ENCODE measurements around the gene GAK. TPM values are rescaled to one million over a fixed set of nuclear protein-coding genes. Genes with fewer than 3 reads are reported as not detected.

The GAK gene
- total and polyA plus RNA-seq, 2 of the 13 experiments (the other 11 are each of a cell fraction or from before 2014, with no cell fraction given), result 17.5 to 44.3 TPM

DNA sequence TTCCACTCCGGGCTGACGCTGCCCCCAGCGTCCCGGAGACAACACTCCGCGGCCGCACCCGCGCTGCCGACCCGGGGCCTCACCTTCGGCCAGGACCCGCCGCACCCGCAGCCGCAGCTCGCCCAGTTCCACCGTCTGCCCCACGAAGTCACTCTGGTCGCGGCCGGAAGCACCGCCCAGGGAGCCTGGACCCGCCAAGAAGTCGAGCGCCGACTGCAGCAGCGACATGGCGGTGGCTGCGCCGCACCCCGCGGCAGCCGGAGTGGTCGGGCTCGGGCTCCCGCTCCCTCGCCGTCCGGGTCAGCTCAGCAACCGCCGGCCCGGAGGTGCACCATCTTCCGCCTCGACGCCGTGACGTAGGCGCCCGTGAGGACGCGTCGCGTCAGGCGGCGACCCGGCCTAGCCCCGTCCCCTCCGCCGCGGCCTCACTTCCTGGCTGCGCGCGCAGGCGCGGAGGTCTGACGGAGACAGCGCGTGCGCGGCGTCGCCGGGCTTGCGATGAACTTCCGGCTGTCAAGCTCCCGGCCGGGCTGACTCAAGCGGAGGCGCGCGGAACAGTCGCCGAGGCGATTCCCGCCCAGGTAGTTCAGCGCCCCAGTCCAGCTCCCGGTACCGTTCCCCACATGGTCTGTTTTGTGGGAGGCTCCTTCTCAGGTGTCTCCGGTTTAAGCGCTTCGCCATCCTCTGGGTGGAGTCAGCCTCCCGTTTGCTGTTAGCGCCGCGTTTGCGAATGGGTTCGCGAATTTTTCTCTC is at the start of gene GAK, which contains the start of gene TMEM175 (continued):
- TF ChIP-seq ZBTB37 (CRISPR knock-in tag; IDR thresholded peaks at IDR 0.05), result no peak
- TF ChIP-seq, protein P1, sequence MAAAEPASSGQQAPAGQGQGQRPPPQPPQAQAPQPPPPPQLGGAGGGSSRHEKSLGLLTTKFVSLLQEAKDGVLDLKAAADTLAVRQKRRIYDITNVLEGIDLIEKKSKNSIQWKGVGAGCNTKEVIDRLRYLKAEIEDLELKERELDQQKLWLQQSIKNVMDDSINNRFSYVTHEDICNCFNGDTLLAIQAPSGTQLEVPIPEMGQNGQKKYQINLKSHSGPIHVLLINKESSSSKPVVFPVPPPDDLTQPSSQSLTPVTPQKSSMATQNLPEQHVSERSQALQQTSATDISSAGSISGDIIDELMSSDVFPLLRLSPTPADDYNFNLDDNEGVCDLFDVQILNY (CRISPR knock-in tag; conservative IDR thresholded peaks at IDR 0.05), result peak; percentile 34
- 0 out of 2 replicates have a peak, but pooled peaks have one; percentile 34 for TF ChIP-seq ZNF546 (CRISPR knock-in tag; conservative IDR thresholded peaks at IDR 0.05)
- TF ChIP-seq, protein P2, sequence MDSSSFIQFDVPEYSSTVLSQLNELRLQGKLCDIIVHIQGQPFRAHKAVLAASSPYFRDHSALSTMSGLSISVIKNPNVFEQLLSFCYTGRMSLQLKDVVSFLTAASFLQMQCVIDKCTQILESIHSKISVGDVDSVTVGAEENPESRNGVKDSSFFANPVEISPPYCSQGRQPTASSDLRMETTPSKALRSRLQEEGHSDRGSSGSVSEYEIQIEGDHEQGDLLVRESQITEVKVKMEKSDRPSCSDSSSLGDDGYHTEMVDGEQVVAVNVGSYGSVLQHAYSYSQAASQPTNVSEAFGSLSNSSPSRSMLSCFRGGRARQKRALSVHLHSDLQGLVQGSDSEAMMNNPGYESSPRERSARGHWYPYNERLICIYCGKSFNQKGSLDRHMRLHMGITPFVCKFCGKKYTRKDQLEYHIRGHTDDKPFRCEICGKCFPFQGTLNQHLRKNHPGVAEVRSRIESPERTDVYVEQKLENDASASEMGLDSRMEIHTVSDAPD (CRISPR knock-in tag; IDR thresholded peaks at IDR 0.05), result peak; percentile 81; the same call in 1 of the 2 replicates
- no peak for TF ChIP-seq SP1 (IDR thresholded peaks at IDR 0.05)
- no peak for TF ChIP-seq SP1 (CRISPR knock-in tag; IDR thresholded peaks at IDR 0.05)
- 0 out of 2 replicates have a peak, but pooled peaks have one; percentile 75 for TF ChIP-seq ZNF879 (CRISPR knock-in tag; IDR thresholded peaks at IDR 0.05)
- peak; percentile 71 for TF ChIP-seq ZNF280B (CRISPR knock-in tag; IDR thresholded peaks at IDR 0.05; ENCODE audit: borderline replicate concordance)
- TF ChIP-seq CHD2 (IDR thresholded peaks at IDR 0.05; ENCODE audit: low read depth, low read length), result no peak
- TF ChIP-seq, protein P3, sequence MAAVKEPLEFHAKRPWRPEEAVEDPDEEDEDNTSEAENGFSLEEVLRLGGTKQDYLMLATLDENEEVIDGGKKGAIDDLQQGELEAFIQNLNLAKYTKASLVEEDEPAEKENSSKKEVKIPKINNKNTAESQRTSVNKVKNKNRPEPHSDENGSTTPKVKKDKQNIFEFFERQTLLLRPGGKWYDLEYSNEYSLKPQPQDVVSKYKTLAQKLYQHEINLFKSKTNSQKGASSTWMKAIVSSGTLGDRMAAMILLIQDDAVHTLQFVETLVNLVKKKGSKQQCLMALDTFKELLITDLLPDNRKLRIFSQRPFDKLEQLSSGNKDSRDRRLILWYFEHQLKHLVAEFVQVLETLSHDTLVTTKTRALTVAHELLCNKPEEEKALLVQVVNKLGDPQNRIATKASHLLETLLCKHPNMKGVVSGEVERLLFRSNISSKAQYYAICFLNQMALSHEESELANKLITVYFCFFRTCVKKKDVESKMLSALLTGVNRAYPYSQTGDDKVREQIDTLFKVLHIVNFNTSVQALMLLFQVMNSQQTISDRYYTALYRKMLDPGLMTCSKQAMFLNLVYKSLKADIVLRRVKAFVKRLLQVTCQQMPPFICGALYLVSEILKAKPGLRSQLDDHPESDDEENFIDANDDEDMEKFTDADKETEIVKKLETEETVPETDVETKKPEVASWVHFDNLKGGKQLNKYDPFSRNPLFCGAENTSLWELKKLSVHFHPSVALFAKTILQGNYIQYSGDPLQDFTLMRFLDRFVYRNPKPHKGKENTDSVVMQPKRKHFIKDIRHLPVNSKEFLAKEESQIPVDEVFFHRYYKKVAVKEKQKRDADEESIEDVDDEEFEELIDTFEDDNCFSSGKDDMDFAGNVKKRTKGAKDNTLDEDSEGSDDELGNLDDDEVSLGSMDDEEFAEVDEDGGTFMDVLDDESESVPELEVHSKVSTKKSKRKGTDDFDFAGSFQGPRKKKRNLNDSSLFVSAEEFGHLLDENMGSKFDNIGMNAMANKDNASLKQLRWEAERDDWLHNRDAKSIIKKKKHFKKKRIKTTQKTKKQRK (IDR thresholded peaks at IDR 0.05; ENCODE audit: low read length), result no peak
- no peak for TF ChIP-seq JARID2 (CRISPR knock-in tag; IDR thresholded peaks at IDR 0.05; ENCODE audit: insufficient replicate concordance)
- no peak; the same call in 1 of the 2 replicates for TF ChIP-seq NAIF1 (CRISPR knock-in tag; IDR thresholded peaks at IDR 0.05; ENCODE audit: borderline replicate concordance)
- TF ChIP-seq HOMEZ (CRISPR knock-in tag; IDR thresholded peaks at IDR 0.05; ENCODE audit: low read depth), result no peak
